Caki2 (cell line): ENCODE data around the gene LSM14B. TPM values are rescaled to one million over a fixed set of nuclear protein-coding genes. Genes with fewer than 3 reads are reported as not detected.
"Not testable (repeated sequence)": the region's sequence is repeated elsewhere in the genome, so short reads cannot be mapped to it uniquely, and the experiment has no call there.

ENCODE experiments used
- DNase-seq: peaks from one replicate; pipeline ENCODE4 v3.0.0-alpha.2; 2015; ENCODE audit warnings: low read depth
- in situ Hi-C: cut with HindIII; loops from 2 replicates; pipeline ENCODE4 v1.10.0; 2016; ENCODE audit warnings: low sequenced_read_pairs, low pct_unique_long_range_greater_than_20kb, mixed read lengths
- total RNA-seq: library from RNA; depleted of rRNA; stranded (reverse); fragments of >200 nt; shearing (Covaris generic); gene quantifications from 2 replicates; pipeline ENCODE4 v1.2.3, GENCODE V29; 2014; ENCODE audit warnings: low replicate concordance

Gene LSM14B
- total RNA-seq, 1 experiment from 2014 or later: 57.4 TPM

DNA sequence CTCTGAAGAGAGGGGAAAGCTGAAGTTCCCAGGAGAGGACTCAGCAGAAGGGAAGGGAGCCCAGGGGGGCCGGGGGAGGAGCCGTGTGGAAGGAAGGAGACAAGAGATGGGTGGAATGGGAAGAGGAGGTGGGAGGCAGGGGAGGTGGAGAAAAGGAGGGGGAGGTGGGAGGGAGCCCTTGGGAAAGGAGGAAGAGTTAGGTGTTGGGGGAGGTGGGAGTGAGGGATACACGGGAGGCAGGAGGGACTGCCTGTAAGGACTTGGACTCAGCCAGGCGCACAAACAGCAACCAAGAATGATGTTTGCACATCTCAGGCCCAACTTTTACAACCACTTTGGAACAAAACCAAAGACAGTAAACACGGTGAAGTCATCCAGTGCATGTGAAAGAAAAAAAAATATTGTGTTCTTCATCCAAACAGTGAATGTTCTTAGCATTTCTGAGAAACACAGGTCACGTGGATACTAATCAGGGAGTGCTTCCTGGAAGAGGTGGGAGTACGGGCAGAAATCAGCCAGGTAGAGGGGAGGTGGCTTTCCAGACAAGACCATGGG lies 17.4 kb upstream of the LSM14B start:
- no peak for DNase-seq
- in situ Hi-C loops: no loop called here

GRCh38 chr20:62105592-62105991 lies 16.7 kb upstream of the LSM14B start:
- in situ Hi-C loops: no loop called here
- DNase-seq: no peak

DNA sequence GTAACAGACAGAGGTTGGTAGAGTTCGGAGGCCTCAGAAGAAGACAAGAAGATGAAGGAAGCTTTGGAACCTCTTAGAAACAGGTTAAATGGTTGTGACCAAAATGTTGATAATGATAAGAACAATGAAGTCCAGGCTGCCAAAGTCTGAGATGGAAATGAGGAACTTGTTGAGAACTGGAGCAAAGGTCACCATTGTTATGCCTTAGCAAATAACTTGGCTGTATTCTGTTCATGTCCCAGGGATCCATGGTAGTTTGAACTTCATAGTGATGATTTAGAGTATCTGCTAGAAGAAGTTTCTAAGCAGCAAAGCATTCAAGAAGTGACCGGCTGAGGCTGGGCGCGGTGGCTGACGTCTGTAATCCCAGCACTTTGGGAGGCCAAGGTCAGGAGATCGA lies 11.1 kb upstream of the LSM14B start:
- in situ Hi-C loops: no loop called here
- DNase-seq: no peak

GRCh38 chr20:62112368-62112767 lies 9.9 kb upstream of the LSM14B start:
- in situ Hi-C loops: no loop called here
- DNase-seq: no peak

DNA sequence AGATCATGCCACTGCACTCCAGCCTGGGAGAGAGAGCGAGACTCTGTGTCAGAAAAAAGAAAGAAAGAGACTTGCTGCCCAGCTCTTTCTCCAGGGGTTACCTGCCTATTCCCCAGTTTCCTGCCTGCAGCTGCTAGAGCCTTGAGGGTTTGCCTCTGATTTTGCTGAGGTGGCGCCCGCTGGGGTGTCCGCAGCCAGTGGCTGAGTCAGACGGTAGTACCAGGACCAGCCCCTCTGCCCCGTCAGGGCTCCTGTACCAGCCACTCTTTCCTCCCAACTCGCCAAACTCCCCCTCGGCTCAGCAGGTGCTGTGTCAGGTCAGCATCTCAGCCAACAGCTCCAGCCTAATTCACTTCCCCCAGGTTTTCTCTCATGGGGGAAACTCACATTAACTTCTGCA lies 7.4 kb upstream of the LSM14B start:
- DNase-seq: no peak
- in situ Hi-C loops: no loop called here

DNA sequence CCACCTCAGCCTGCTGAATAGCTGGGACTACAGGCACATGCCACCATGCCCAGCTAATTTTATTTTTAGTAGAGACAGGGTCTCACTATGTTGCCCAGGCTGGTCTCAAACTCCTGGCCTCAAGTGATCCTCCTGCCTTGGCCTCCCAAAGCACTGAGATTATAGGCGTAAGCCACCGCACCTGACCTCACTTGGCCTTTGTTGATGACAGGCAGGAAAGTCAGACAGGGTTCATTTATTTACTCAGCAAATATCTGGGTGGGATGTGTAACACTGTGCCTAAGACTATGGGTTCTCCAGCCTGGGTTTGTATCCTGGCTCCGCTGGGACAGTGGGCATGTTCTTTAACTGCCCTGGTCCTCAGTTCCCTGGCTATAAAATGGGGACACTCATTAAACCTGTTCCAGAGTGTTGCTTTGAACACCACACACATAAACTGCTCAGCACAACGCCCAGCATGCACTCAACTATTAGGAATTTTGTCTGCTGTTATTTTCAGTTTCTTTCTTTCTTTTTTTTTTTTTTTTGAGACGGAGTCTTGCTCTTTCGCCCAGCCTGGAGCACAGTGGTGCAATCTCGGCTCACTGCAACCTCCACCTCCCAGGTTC lies 6.4 kb upstream of the LSM14B start:
- in situ Hi-C loops, DNase-seq: not testable (repeated sequence)

- DNase-seq: no peak
- in situ Hi-C loops: no loop called here
Measured at GRCh38 chr20:62116558-62117361, 5.5 kb upstream of the LSM14B start.

DNA sequence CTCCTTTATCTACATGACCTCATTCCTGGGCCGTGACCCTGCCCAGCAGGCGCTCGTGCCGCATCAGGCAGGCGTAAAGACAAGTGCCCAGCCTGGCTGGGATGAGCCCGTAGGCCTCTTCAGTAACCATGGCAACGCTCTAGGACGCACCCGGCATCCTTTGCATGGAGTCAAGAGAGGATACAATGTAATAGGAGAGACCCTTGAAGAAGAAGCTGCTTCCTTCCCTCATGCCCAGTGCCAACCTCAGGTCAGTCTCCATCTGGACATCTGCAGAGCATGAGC lies 5.0 kb upstream of the LSM14B start:
- in situ Hi-C loops: no loop called here
- DNase-seq: no peak

DNA sequence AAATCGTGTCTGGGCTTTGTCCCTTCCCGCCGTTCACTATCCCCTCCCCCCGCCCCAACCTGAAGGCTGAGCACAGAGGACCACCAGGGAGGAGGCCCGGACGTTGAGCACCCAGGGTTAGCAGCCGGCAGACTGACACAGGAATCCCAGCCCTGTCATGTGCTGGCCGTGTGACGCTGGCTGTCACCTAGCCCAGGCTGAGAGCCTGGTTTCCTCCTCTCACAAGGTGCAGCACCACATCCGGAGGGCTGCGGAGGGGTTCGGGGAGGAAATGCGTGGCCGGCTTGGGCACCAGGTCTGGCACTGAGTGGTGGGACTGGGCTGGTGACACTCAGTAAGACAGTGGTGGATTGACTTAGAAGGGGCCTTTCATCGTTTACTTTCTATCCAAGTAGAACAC lies 4.6 kb upstream of the LSM14B start:
- no peak for DNase-seq
- in situ Hi-C loops: no loop called here

- DNase-seq: no peak
- in situ Hi-C loops: no loop called here
Measured at GRCh38 chr20:62118113-62119043, 3.9 kb upstream of the LSM14B start.

GRCh38 chr20:62119115-62119514 lies 3.2 kb upstream of the LSM14B start:
- DNase-seq: no peak
- in situ Hi-C loops: no loop called here

DNA sequence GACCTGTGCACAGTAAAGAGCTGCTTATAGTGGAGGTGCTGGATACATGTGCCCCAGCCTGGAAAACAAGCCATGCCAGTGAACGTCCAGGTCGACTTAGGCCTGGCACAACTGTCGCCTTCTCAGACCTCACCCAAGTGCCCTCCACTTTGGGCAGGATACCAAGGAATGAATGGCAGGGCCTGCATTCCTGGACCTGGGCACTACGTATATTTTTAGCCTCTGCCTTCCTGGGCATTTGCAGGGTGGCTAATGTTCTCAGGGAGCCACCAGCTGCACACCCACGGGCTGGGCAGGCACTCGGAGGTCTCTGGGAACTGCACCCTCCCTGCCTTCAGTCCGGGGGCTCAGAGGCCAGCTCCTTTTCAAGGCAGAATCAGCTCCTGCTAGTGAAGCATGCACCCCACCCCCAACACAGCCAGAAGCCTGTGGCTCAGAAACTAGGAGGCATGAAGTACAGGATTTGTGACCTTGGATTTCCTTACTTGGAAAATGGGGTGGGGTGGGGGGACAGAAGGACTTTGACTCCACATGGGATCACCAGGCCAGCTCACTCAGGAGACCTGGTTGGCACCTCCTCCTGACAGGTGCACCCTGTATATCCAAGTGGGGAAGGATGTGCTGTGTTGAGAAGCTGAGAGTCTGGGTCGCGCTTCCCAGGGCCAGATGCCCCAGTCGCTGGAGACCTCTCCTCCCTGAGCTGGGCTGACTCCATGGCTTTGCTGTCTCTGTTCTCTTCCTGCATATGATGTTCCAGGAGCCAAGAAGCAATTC lies 2.5 kb upstream of the LSM14B start:
- in situ Hi-C loops: no loop called here
- DNase-seq: no peak

DNA sequence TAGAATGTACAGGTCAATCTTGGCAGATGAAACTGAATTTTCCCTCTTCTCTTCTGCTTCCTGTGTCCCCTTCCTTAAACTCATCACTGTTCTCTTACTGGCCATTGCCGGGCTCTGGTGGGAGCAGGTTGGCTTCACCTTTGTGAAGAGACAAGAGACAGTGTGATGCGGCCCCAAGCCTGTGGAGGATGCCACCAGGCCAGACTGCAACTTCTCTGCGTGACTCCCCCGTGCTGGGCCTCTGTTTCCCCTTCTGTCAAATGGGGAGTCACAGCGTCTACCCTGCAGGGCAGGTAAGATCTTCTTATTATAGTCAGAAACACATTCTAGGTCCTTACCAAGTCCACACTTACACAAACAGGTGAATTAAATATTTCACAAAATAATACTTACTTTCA lies 1.9 kb upstream of the LSM14B start:
- in situ Hi-C loops: no loop called here
- no peak for DNase-seq

- in situ Hi-C loops: no loop called here
- DNase-seq: no peak
Measured at GRCh38 chr20:62120990-62121775, 1.1 kb upstream of the LSM14B start.

DNA sequence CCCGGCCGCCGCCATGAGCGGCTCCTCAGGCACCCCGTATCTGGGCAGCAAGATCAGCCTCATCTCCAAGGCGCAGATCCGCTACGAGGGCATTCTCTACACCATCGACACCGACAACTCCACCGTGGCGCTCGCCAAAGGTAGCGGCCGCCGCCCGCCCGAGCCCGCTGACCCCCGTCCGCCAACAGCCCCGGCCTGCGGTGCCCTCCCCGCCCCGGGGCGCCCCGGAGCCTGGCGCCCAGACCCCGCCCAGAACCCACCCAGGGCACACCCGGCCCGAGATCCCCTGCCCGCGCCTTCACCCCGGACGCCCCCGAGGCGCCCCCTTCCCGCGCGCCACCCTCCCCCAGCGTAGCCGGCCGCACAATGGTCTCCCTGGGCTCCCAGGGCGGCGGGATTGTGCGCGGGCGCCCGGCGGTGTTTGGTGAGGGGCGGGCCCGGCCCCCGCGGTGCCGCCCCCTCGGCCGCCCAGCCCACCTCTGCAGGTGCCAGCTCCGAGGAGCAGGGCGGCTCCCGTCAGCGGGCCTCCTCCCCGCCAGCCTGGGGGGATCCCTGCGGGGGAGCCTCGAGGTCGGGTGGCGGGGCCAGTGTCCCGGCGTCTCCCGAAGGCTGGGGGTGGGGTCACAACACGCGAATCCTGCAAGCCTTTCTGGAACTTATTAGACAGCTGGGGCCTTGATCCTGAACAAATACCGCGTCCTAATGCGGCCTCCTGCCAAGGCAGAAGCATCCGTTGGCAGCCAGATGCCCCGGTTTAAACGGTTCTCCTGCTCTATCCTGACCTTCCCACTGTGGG lies 577 bp downstream of the LSM14B start:
- DNase-seq: peak; percentile 46
- in situ Hi-C loops: no loop called here

- in situ Hi-C loops: no loop called here
- DNase-seq: no peak
Measured at GRCh38 chr20:62123450-62124118, 1.3 kb downstream of the LSM14B start.
